Measurements from ENCODE around the gene METRN.

The METRN gene

DNA sequence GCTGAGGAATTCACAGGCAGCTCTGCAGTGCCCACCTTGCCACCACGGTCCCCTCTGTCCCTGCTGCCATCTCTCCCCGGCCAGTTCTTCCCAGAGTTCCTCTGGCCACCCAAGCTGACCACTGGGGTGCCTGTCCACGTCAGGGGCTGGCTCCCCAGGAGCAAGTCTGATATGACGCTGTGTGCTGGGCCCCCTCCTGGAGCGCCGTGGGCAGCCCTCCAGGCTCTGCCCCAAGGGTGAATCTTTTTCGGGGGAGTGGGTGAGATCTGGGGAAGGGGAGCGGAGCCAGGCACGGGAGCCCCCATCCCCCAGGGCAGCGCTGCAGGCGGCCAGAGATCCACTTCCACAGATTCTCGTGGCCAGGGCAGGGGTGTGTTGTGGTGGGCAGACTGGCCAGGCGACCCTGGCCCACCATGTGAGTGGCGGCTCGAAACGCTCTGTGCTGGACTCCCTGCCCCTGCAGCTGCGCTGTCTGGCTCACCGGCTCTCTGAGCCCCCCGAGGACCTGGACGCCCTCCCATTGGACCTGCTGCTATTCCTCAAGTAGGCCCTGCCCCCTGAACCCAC, 49.3 kb downstream of the METRN start:
- in situ Hi-C loops (cut with MboI; ENCODE audit: low pct_unique_long_range_greater_than_20kb, low sequenced_read_pairs): no loop called here
- DNase-seq: no peak

DNA sequence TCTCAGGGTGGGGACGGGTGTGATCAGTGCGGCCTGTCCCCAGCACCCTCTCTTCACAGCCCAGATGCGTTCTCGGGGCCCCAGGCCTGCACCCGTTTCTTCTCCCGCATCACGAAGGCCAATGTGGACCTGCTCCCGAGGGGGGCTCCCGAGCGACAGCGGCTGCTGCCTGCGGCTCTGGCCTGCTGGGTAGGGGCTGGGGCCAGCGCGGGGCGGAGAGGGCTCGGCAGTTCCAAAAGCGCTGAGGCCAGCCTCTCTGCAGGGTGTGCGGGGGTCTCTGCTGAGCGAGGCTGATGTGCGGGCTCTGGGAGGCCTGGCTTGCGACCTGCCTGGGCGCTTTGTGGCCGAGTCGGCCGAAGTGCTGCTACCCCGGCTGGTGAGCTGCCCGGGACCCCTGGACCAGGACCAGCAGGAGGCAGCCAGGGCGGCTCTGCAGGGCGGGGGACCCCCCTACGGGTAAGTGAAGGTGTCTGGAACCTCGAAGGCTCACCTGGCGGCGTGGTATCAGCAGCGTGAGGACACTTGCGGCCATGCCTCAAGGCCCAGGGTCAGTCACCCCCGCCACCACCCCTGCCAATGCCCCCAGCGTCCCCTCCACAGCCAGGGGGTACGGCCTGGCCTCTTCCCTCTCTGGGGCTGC, 50.0 kb downstream of the METRN start:
- in situ Hi-C loops (cut with MboI; ENCODE audit: low pct_unique_long_range_greater_than_20kb, low sequenced_read_pairs): no loop called here
- DNase-seq: no peak

DNA sequence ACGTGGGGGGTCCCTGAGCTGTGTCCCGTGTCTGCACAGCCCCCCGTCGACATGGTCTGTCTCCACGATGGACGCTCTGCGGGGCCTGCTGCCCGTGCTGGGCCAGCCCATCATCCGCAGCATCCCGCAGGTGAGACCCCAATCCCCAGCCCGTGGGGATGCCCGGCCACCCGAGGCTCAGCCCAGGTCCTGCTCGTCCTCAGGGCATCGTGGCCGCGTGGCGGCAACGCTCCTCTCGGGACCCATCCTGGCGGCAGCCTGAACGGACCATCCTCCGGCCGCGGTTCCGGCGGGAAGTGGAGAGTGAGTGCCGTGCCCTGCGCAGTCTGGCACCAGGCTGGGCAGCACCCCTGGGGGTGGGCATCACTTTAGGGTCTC, 50.6 kb downstream of the METRN start:
- in situ Hi-C loops (cut with MboI; ENCODE audit: low pct_unique_long_range_greater_than_20kb, low sequenced_read_pairs): no loop called here
- no peak for DNase-seq

DNA sequence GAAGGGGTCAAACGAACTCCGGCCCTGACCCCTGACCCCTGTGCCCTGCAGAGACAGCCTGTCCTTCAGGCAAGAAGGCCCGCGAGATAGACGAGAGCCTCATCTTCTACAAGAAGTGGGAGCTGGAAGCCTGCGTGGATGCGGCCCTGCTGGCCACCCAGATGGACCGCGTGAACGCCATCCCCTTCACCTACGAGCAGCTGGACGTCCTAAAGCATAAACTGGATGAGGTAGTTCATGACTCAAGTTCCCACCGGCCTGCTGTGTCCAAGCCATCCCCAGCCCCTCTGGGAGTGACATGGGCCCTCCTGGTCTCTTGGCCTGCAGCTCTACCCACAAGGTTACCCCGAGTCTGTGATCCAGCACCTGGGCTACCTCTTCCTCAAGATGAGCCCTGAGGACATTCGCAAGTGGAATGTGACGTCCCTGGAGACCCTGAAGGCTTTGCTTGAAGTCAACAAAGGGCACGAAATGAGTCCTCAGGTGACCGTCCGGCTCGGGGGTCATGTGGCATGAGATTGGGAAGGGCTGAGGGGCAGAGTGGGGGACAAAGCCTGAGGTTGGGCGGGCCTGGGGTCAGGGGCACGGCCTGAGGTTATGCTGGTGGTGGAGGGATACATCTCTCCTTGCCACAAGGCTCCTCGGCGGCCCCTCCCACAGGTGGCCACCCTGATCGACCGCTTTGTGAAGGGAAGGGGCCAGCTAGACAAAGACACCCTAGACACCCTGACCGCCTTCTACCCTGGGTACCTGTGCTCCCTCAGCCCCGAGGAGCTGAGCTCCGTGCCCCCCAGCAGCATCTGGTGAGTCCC, 51.3 kb downstream of the METRN start:
- in situ Hi-C loops (cut with MboI; ENCODE audit: low pct_unique_long_range_greater_than_20kb, low sequenced_read_pairs): no loop called here
- DNase-seq: no peak

DNA sequence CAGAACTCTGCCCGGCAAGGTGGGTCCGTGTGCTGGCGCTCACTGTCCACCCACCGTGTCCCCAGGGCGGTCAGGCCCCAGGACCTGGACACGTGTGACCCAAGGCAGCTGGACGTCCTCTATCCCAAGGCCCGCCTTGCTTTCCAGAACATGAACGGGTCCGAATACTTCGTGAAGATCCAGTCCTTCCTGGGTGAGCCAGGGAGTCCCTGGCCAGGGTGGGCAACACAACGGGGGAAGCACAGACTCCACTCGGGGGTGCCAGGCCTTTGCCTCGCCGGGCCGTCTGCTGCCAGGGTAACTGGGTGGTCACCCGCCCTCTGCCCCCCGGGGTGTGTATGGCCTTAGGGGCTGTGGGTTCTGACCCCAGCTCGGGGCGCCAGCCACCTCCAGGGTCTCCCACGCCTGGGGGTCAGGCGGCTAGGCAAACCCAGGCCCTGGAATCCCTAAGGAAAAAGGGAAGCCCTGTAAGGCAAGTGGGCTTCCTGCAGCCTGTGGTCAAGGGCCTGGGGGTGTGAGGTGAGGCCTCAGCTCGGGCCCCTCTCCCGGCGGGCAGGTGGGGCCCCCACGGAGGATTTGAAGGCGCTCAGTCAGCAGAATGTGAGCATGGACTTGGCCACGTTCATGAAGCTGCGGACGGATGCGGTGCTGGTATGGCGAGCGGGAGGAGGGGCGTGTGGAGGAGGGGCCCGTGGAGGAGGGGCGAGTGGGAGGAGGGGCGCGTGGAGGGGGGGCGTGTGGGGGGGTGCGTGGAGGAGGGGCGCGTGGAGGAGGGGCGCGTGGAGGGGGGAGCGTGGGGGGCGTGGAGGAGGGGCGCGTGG, 52.1 kb downstream of the METRN start:
- DNase-seq: no peak
- in situ Hi-C loops (cut with MboI; ENCODE audit: low pct_unique_long_range_greater_than_20kb, low sequenced_read_pairs): no loop called here

DNA sequence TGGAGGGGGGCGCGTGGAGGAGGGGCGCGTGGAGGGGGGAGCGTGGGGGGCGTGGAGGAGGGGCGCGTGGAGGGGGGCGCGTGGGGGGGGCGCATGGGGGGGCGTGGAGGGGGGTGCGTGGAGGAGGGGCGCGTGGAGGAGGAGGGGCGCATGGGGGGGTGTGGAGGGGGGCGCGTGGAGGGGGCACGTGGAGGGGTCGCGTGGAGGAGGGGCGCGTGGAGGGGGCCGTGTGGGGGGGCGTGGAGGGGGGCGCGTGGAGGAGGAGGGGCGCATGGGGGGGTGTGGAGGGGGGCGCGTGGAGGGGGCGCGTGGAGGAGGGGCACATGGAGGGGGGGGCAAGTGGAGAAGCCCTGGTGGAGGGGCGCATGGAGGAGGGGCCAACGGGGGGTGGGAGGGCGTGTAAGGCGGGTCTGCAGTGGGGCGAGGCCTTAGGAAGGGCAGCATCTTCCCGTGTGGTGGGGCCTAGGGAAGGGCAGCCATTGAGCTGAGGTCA, 52.9 kb downstream of the METRN start:
- DNase-seq: no peak
- in situ Hi-C loops (cut with MboI; ENCODE audit: low pct_unique_long_range_greater_than_20kb, low sequenced_read_pairs): no loop called here

DNA sequence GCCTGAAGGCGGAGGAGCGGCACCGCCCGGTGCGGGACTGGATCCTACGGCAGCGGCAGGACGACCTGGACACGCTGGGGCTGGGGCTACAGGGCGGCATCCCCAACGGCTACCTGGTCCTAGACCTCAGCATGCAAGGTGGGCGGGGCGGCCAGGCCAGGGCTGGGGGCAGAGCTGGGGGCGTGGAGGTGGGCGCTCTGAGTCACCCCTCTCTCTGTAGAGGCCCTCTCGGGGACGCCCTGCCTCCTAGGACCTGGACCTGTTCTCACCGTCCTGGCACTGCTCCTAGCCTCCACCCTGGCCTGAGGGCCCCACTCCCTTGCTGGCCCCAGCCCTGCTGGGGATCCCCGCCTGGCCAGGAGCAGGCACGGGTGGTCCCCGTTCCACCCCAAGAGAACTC, 53.5 kb downstream of the METRN start:
- DNase-seq: no peak

More for the DNA sequence above, 53.5 kb downstream of the METRN start:
- in situ Hi-C loops (cut with MboI; ENCODE audit: low pct_unique_long_range_greater_than_20kb, low sequenced_read_pairs): no loop called here
